HG02943 (cell line): Measurements from ENCODE around the gene ISY1.
"Not testable (repeated sequence)": the region's sequence is repeated elsewhere in the genome, so short reads cannot be mapped to it uniquely, and the experiment has no call there.

Source experiments
- ATAC-seq: cut with Tn5 transposase; IDR thresholded peaks from one replicate; pipeline ENCODE4 v1.9.1; 2021; ENCODE audit warnings: mild to moderate bottlenecking, low read depth, moderate library complexity; ENCODE audit not compliant: unreplicated experiment

Gene ISY1

GRCh38 chr3:129095285-129095684 is 65.6 kb downstream of the ISY1 start:
- ATAC-seq: no peak

GRCh38 chr3:129088312-129088711 is 72.6 kb downstream of the ISY1 start:
- ATAC-seq: not testable (repeated sequence)

GRCh38 chr3:129087904-129088303 is 73.0 kb downstream of the ISY1 start:
- not testable (repeated sequence) for ATAC-seq

- no peak for ATAC-seq
These were observed 73.6 kb downstream of the ISY1 start for GRCh38 chr3:129087138-129087702.

- ATAC-seq: no peak
These were observed 75.0 kb downstream of the ISY1 start for GRCh38 chr3:129085818-129086217.

- no peak for ATAC-seq
These were observed 75.6 kb downstream of the ISY1 start for GRCh38 chr3:129085165-129085715.

GRCh38 chr3:129084501-129084900 is 76.4 kb downstream of the ISY1 start:
- ATAC-seq: no peak

- ATAC-seq: no peak
These were observed 78.8 kb downstream of the ISY1 start for GRCh38 chr3:129082026-129082425.

- no peak for ATAC-seq
These were observed 79.4 kb downstream of the ISY1 start for GRCh38 chr3:129081503-129081902.

- ATAC-seq: no peak
These were observed 82.4 kb downstream of the ISY1 start for GRCh38 chr3:129078510-129078909.
